VCaP (cell line): ENCODE data around the gene ARHGEF17.

Source experiments
- H3K27ac ChIP-seq: fragments of 450-650 bp; 2 replicates; pipeline ENCODE4 v1.5.1; 2017
- CTCF ChIP-seq: fragments of 450-650 bp; conservative IDR thresholded peaks from 2 replicates; pipeline ENCODE4 v1.5.1; 2017; ENCODE audit warnings: mild to moderate bottlenecking, moderate library complexity

Gene ARHGEF17

GRCh38 chr11:73284106-73284505, 24.0 kb upstream of the ARHGEF17 start:
- H3K27ac ChIP-seq: no peak overlapping the region
- TF ChIP-seq CTCF: no peak

- no peak overlapping the region for H3K27ac ChIP-seq
- no peak for TF ChIP-seq CTCF
Measured at GRCh38 chr11:73285721-73286120, 22.4 kb upstream of the ARHGEF17 start.

GRCh38 chr11:73286240-73286810, 21.8 kb upstream of the ARHGEF17 start:
- H3K27ac ChIP-seq: no peak overlapping the region

GRCh38 chr11:73287400-73288101, 20.5 kb upstream of the ARHGEF17 start:
- no peak overlapping the region for H3K27ac ChIP-seq
- no peak for TF ChIP-seq CTCF

More at GRCh38 chr11:73286240-73286810, 21.8 kb upstream of the ARHGEF17 start:
- no peak for TF ChIP-seq CTCF

GRCh38 chr11:73288192-73288872, 19.7 kb upstream of the ARHGEF17 start:
- H3K27ac ChIP-seq: no peak overlapping the region
- no peak for TF ChIP-seq CTCF

- TF ChIP-seq CTCF: peak; percentile 97
- no peak overlapping the region for H3K27ac ChIP-seq
Measured at GRCh38 chr11:73288873-73289707, 19.0 kb upstream of the ARHGEF17 start.

GRCh38 chr11:73290536-73290935, 17.5 kb upstream of the ARHGEF17 start:
- no peak overlapping the region for H3K27ac ChIP-seq
- TF ChIP-seq CTCF: no peak
